ENCODE measurements around the gene TMEM47. TPM values are rescaled to one million over a fixed set of nuclear protein-coding genes. Genes with fewer than 3 reads are reported as not detected.

TMEM47 gene
- 86.8 TPM for total RNA-seq

GRCh38 chrX:34656842-34657725 is at the start of gene TMEM47:
TMEM47 (minus strand) TSS chrX:34657285; CDS start chrX:34657029, 256 bp downstream.

Data from camera-type eye (tissue), 1 donor.